OCI-LY7 (cell line): Measurements from ENCODE around the gene GNA12. TPM values are rescaled to one million over a fixed set of nuclear protein-coding genes. Genes with fewer than 3 reads are reported as not detected.

ENCODE experiments used
- BruUV-seq: library from RNA; stranded (reverse); fragments of 400-500 nt; replicated peaks from 2 replicates; lab custom pipeline; 2021; lab: Mats Ljungman, UMichigan
- CTCF ChIA-PET: fragments of 300-600 bp; sonication (Branson Sonifier 250); formaldehyde crosslinking; loops from one replicate; lab custom pipeline; 2022; ENCODE audit warnings: antibody characterized with exemption; ENCODE audit not compliant: unreplicated experiment; lab: Charles Lee
- POLR2A ChIA-PET: fragments of 300-600 bp; sonication (Branson Sonifier 250); formaldehyde crosslinking; loops from one replicate; lab custom pipeline; 2022; ENCODE audit warnings: antibody characterized with exemption; lab: Charles Lee
- DNase-seq: peaks from one replicate; pipeline ENCODE4 v3.0.0-alpha.2; 2015; ENCODE audit warnings: low spot score
- H2AFZ ChIP-seq: fragments of 200-600 bp; sonication (generic), shearing (Covaris generic); 2 replicates; pipeline ENCODE4 v1.6.1; 2014; ENCODE audit warnings: mild to moderate bottlenecking, antibody characterized with exemption, low read length, moderate library complexity
- H3K27ac ChIP-seq: fragments of 200-600 bp; sonication (generic); 2 replicates; pipeline ENCODE4 v1.5.1; 2014; ENCODE audit warnings: mixed run types, low read depth, mild to moderate bottlenecking, moderate library complexity, low read length, inconsistent platforms; ENCODE audit not compliant: poor library complexity, severe bottlenecking
- H3K36me3 ChIP-seq: fragments of 200-600 bp; sonication (generic); 2 replicates; pipeline ENCODE4 v1.6.1; 2014; ENCODE audit warnings: mild to moderate bottlenecking, antibody characterized with exemption, low read length, moderate library complexity, mixed read lengths; ENCODE audit not compliant: insufficient read depth
- H3K4me1 ChIP-seq: fragments of 200-600 bp; sonication (generic); 2 replicates; pipeline ENCODE4 v1.5.1; 2014; ENCODE audit warnings: mild to moderate bottlenecking, low read length; ENCODE audit not compliant: insufficient read depth, poor library complexity, severe bottlenecking
- H3K4me2 ChIP-seq: fragments of 200-600 bp; sonication (generic); 2 replicates; pipeline ENCODE4 v1.6.1; 2014; ENCODE audit warnings: mild to moderate bottlenecking, low read length
- H3K4me3 ChIP-seq: fragments of 200-600 bp; sonication (generic); 2 replicates; pipeline ENCODE4 v1.5.1; 2014; ENCODE audit warnings: mild to moderate bottlenecking, low read depth, low read length; ENCODE audit not compliant: poor library complexity, severe bottlenecking
- H3K79me2 ChIP-seq: fragments of 200-600 bp; sonication (generic); 2 replicates; pipeline ENCODE4 v1.6.1; 2016; ENCODE audit warnings: low read depth, mild to moderate bottlenecking, low read length, moderate library complexity, mixed read lengths; ENCODE audit not compliant: insufficient read depth
- H3K9me2 ChIP-seq: fragments of 200-600 bp; sonication (generic); 2 replicates; pipeline ENCODE4 v1.6.1; 2016; ENCODE audit warnings: mild to moderate bottlenecking, low read length, mixed read lengths; ENCODE audit not compliant: insufficient read depth
- H3K9me3 ChIP-seq: fragments of 200-600 bp; sonication (generic); 2 replicates; pipeline ENCODE4 v1.6.1; 2014; ENCODE audit warnings: mild to moderate bottlenecking, mixed run types, low read length, mixed read lengths
- H4K20me1 ChIP-seq: fragments of 200-600 bp; sonication (generic); 2 replicates; pipeline ENCODE4 v1.6.1; 2014; ENCODE audit warnings: mild to moderate bottlenecking, antibody characterized with exemption, low read length, moderate library complexity, mixed read lengths; ENCODE audit not compliant: insufficient read depth
- EZH2phosphoT487 ChIP-seq: fragments of 200-600 bp; sonication (generic); IDR thresholded peaks from 2 replicates; pipeline ENCODE4 v1.6.1; 2018; ENCODE audit warnings: low read depth, borderline replicate concordance, mild to moderate bottlenecking, mixed run types, antibody characterized with exemption, low read length, moderate library complexity, mixed read lengths
- intact Hi-C: fragments of 100-400 bp; cut with micrococcal nuclease; formaldehyde crosslinking; loops from one replicate; pipeline ENCODE4 v1.10.0; 2022; ENCODE audit not compliant: unreplicated experiment
- total RNA-seq, 2 experiments: library from RNA; depleted of rRNA in 1 of 2; stranded (reverse); fragments of >200 nt in 1 of 2; shearing (Covaris generic) in 1 of 2; gene quantifications; 2 replicates each; pipeline ENCODE4 v1.2.3, GENCODE V29; 2014 to 2022
- TF ChIP-seq, protein P1 (sequence below): fragments of 200-600 bp; sonication (generic); conservative IDR thresholded peaks from 2 replicates; pipeline ENCODE4 v1.5.1; 2014; ENCODE audit warnings: mild to moderate bottlenecking, antibody characterized with exemption, low read length, moderate library complexity, mixed read lengths

The GNA12 gene
- total RNA-seq, 2 experiments from 2014 or later, result 10.3 to 35.9 TPM

DNA sequence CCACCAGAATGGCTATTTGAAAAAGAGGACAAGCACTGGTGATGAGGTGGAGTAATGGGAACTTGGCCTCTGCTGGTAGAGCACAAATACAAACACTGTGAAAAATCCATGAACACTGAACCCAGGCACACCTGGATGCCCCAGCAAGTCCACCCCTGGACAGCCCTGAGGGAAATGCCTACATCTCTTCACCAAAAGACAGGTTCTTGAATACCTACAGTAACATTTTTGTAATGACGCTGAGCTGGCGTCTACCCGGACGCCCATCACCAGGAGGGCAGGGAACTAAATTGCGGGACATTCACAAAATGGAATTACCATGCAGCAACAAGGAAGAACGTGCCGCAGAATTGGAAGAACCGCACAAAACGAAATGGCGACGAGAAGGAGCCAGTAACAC lies 70.5 kb downstream of the GNA12 start:
- Histone ChIP-seq H3K9me3 (no peaks in the 10 kb centered on the region), H3K9me2 (no peaks in the 10 kb centered on the region), H3K4me3 (no peak overlapping the region), H3K4me2 (no peak overlapping the region), H4K20me1 (no peaks in the 10 kb centered on the region), H3K27ac (no peak overlapping the region), H3K79me2 (no peaks in the 10 kb centered on the region), H2AFZ (no peak overlapping the region), H3K36me3 (peaks cover 10% of the 10 kb centered on the region; the same call in 1 of the 2 replicates), H3K4me1 (peaks cover 5% of the 10 kb centered on the region)
- intact Hi-C loops, result no loop called here
- CTCF ChIA-PET, result no interaction called here
- no peak for DNase-seq
- POLR2A ChIA-PET, result no interaction called here
- no TSS peak for BruUV-seq
- TF ChIP-seq, protein P1, sequence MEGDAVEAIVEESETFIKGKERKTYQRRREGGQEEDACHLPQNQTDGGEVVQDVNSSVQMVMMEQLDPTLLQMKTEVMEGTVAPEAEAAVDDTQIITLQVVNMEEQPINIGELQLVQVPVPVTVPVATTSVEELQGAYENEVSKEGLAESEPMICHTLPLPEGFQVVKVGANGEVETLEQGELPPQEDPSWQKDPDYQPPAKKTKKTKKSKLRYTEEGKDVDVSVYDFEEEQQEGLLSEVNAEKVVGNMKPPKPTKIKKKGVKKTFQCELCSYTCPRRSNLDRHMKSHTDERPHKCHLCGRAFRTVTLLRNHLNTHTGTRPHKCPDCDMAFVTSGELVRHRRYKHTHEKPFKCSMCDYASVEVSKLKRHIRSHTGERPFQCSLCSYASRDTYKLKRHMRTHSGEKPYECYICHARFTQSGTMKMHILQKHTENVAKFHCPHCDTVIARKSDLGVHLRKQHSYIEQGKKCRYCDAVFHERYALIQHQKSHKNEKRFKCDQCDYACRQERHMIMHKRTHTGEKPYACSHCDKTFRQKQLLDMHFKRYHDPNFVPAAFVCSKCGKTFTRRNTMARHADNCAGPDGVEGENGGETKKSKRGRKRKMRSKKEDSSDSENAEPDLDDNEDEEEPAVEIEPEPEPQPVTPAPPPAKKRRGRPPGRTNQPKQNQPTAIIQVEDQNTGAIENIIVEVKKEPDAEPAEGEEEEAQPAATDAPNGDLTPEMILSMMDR, result no peak
- TF ChIP-seq EZH2phosphoT487, result no peak

DNA sequence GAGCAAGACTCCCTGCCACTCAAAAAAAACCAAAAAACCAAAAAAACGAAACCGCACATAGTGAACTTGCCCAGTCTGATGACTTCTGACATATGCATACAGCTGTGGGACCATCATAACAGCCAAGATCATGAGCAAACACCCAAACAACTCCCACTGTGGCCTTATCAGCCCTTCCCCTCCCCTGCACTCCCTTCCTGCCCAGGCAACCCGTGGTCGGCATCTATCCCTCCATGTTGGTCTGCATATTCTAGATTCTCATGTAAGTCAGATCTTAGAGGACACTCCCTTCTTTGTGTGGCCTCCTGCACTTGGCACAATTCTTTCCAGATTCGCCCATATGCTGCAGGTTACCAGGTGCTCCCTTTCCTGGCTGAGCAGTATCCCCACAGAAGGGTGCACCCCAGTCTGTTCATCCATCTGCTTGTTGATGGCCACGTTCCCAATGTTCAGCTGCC lies 72.8 kb downstream of the GNA12 start:
- BruUV-seq, result no TSS peak
- H3K9me2 ChIP-seq, result no peaks in the 10 kb centered on the region
- no peaks in the 10 kb centered on the region for H4K20me1 ChIP-seq
- ChIA-PET CTCF (no interaction called here), POLR2A (no interaction called here)
- peaks cover 10% of the 10 kb centered on the region; the same call in 1 of the 2 replicates for H3K36me3 ChIP-seq
- H3K79me2 ChIP-seq, result no peaks in the 10 kb centered on the region
- H3K4me2 ChIP-seq, result no peak overlapping the region
- TF ChIP-seq, protein P1, result no peak
- TF ChIP-seq EZH2phosphoT487, result no peak
- peaks cover 5% of the 10 kb centered on the region for H3K4me1 ChIP-seq
- H2AFZ ChIP-seq, result no peak overlapping the region
- H3K4me3 ChIP-seq, result no peak overlapping the region
- no peaks in the 10 kb centered on the region for H3K9me3 ChIP-seq
- no peak overlapping the region for H3K27ac ChIP-seq
- DNase-seq, result no peak
- intact Hi-C loops, result no loop called here

DNA sequence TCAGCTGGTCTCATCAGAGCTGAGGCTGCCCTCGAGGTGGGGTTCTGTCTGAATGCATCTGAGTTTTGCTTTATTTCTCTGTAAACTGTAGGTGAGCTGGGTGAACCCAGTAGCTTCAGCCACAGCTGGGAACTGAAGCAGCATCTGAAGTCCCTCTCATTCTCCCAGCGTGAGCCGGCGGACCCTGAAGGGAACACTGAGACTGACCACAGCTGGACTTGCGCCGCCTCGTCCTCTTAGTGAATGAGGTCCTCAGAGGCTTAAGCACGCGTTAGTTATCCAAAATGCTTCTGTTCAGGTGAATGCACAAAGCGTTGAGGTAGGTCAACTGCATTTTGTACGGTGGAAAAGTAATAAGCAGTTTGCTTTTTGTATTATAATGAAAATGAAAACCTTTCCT lies 79.5 kb downstream of the GNA12 start:
- intact Hi-C loops, result no loop called here
- Histone ChIP-seq H3K79me2 (no peaks in the 10 kb centered on the region), H3K9me2 (no peaks in the 10 kb centered on the region), H3K4me2 (no peak overlapping the region), H3K36me3 (no peaks in the 10 kb centered on the region), H2AFZ (no peak overlapping the region), H3K9me3 (no peaks in the 10 kb centered on the region), H3K4me3 (no peak overlapping the region), H3K4me1 (no peaks in the 10 kb centered on the region), H4K20me1 (no peaks in the 10 kb centered on the region), H3K27ac (no peak overlapping the region)
- BruUV-seq, result no TSS peak
- POLR2A ChIA-PET, result no interaction called here
- TF ChIP-seq, protein P1, result no peak
- no peak for DNase-seq
- CTCF ChIA-PET, result no interaction called here
